Activated naive CD4-positive, alpha-beta T cell treated with anti-CD3 and anti-CD28 coated beads, Interleukin-2, amount 10 ng/mL, durations not matched to agents 7 days and 5 days (primary cell): Measurements from ENCODE around the gene FCRL6.
A peak's percentile ranks its signal among the peaks of the same experiment; 100 is the strongest.

Experiments used
- CTCF ChIA-PET: fragments of 350-600 bp; sonication (Branson Sonifier 250); formaldehyde crosslinking; loops from one replicate; lab custom pipeline; 2021; ENCODE audit warnings: antibody characterized with exemption; lab: Charles Lee
- DNase-seq: peaks from one replicate; pipeline ENCODE4 v3.0.0-alpha.2; 2020
- H3K27ac Mint-ChIP-seq: one replicate; pipeline ENCODE4 v1.8.0; 2021; ENCODE audit warnings: mild to moderate bottlenecking, moderate library complexity, mixed read lengths
- H3K27me3 Mint-ChIP-seq: one replicate; pipeline ENCODE4 v1.8.0; 2021; ENCODE audit warnings: mild to moderate bottlenecking, mixed read lengths
- H3K36me3 Mint-ChIP-seq: one replicate; pipeline ENCODE4 v1.8.0; 2021; ENCODE audit warnings: mixed read lengths
- H3K4me1 Mint-ChIP-seq: one replicate; pipeline ENCODE4 v1.8.0; 2021; ENCODE audit warnings: mixed read lengths
- H3K4me3 Mint-ChIP-seq: one replicate; pipeline ENCODE4 v1.8.0; 2021; ENCODE audit warnings: mild to moderate bottlenecking, moderate library complexity, mixed read lengths
- H3K9me3 Mint-ChIP-seq: one replicate; pipeline ENCODE4 v1.8.0; 2021; ENCODE audit warnings: mixed read lengths

Gene FCRL6

DNA sequence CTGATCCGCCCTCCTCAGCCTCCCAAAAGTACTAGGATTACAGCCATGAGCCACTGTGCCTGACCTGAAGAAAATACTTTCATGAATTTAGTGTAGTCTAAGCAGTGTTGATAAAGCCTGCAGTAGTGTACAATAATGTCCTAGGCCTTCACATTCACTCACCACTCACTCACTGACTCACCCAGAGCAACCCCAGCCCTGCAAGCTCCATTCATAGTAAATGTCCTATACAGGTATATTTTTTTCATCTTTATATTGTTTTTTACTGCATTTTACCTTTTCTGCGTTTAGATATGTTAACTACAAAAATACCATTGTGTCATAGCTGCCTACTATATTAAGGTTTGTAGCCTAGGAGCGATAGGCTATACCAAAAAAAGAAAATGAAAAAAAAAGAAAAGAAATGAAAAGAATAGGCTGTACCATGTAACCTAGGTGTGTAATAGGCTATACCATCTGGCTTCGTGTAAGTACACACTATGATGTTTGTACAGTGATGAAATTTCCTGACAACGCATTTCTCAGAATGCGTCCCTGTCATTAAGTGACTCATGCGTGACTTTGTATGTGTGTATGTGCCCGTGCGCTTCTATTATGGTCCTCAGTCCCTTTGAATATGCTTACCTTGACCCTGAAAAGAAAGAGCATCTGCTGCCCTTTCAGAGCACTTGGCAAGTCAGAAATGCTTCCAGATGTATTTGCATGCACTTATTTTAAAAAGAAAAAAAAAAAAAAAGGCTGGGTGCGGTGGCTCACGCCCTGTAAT, 15.3 kb downstream of the FCRL6 start:
- Mint-ChIP-seq H3K36me3 (no peaks in the 10 kb centered on the region), H3K4me1 (no peaks in the 10 kb centered on the region), H3K9me3 (no peaks in the 10 kb centered on the region), H3K4me3 (no peak overlapping the region), H3K27ac (no peak overlapping the region), H3K27me3 (peaks cover 61% of the 10 kb centered on the region)
- no peak for DNase-seq
- CTCF ChIA-PET = interaction anchor here (0.9 to 2.0 kb wide), 4 partner anchors 13 to 75 kb away, joined by 3 to 8 read pairs (median 4); no protein-coding TSS in a partner anchor

DNA sequence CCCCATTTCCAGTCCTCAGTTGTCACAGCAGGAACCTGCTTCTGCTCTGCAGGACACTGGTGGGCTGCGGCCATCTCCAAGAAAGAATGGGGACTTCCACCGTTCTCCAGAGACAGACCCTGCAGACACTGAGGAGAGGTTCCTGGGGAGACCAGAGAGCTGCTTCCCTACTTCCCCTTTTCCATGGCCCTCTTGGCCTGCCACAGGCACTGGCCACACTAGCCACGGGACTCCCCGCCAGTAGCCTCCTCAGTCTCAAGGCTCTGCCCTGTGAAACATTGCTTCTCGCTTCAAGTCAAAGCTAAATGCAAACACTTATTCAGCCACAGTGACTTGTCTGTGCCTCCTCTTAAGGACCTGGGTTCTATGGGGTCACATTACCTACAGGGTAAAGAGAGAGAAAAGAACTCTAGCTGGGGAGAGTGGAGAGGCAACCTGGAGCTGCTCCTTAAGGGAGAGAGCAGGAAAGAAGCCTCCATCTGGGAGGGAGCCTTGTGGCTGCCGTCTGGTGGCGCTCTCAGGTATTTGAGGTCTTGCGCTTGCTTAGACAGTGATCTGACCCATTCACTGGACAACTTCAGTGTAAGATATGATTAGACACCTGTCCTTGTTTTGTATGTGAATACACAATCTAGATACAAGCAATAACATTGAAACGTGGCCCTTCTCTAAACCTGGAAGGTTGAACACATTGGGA, 19.2 kb downstream of the FCRL6 start:
- H3K27me3 Mint-ChIP-seq = peaks cover 65% of the 10 kb centered on the region
- CTCF ChIA-PET = no interaction called here
- no peak overlapping the region for H3K27ac Mint-ChIP-seq
- DNase-seq = no peak
- H3K4me1 Mint-ChIP-seq = peaks cover 20% of the 10 kb centered on the region
- no peaks in the 10 kb centered on the region for H3K9me3 Mint-ChIP-seq
- H3K36me3 Mint-ChIP-seq = no peaks in the 10 kb centered on the region
- H3K4me3 Mint-ChIP-seq = no peak overlapping the region

DNA sequence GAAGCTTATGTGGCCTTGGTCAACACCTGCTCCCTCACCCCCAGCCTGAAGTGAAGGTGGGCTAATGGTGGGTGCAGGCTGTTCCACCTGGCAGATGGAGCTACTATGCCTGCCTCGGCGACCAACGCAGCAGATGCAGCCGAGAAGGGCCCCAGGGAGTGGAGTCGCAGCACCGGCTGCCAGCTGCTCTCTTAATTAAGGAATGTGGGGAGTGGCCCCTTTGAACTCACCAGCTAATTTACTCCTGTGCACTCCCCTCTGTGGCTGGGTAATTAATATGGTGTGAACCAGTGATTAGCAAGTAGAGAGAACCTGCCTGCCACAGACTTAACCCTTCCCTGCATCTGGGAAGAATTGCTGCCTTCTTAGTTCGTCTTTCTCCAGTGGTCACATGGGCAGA, 21.2 kb downstream of the FCRL6 start:
- H3K36me3 Mint-ChIP-seq = peaks cover 7% of the 10 kb centered on the region
- H3K27ac Mint-ChIP-seq = no peak overlapping the region
- peaks cover 41% of the 10 kb centered on the region for H3K4me1 Mint-ChIP-seq
- H3K27me3 Mint-ChIP-seq = peaks cover 60% of the 10 kb centered on the region
- no peak overlapping the region for H3K4me3 Mint-ChIP-seq
- CTCF ChIA-PET = interaction anchor here (2.4 kb wide), 1 partner anchor 24 kb away, joined by 8 read pairs; no protein-coding TSS in a partner anchor
- peaks cover 13% of the 10 kb centered on the region for H3K9me3 Mint-ChIP-seq
- DNase-seq = no peak

DNA sequence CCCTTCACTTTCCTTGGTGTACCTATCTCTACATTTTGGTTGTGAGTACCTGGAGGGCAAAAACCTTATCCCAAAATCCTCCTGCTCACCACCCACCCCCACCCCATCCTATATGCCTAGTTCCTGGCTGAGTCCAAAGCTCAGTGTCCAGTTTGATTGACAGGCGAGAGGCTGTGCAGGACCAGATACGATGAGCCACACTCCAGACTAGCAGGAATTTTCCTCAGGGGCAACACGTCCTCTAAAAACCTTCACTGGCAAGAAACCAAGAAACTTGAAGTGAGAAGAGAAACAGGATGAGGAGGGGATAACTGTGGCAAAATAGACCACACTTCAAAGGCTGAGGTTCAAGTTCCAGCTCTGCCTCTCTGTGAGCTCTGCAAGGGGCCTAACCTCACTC, 23.4 kb downstream of the FCRL6 start:
- Mint-ChIP-seq H3K4me1 (peaks cover 49% of the 10 kb centered on the region), H3K27ac (peak overlapping the region; percentile 39), H3K36me3 (peaks cover 13% of the 10 kb centered on the region), H3K4me3 (no peak overlapping the region), H3K27me3 (peaks cover 62% of the 10 kb centered on the region), H3K9me3 (peaks cover 19% of the 10 kb centered on the region)
- CTCF ChIA-PET = interaction anchor here (1.9 to 2.5 kb wide), 2 partner anchors 22 to 67 kb away, joined by 6 to 8 read pairs; partner anchors contain the start of gene FCRL6
- DNase-seq = no peak

DNA sequence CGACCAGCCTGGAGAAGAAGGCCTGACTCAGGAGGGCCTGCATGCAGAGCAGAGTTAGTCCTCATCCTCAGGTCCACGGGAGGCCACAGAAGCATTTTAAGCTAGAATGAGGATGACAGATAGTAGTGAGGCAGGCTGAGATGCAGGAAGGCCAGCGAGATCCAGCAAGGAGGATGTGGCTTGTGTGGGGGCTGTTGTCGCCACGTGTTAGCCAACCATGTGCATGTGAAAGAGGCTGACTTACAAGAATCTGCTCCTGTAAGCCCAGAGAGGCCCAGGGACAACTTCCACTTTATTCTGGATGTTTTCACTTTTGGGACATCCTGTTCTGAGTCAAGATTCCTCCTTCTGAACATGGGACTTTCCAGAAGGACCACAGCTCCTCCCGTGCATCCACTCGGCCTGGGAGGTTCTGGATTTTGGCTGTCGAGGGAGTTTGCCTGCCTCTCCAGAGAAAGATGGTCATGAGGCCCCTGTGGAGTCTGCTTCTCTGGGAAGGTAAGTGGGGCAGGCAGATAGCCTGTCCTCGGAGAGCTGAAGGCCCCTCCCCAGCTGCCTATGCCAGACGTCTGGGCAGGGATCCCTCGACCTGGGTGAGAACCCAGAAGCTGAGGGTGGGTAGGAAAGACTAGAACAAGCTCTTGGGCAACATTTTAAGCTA, 24.4 kb downstream of the FCRL6 start, which contains the start of gene SLAMF8:
TSS of gene SLAMF8 (plus strand) at position 433 of the 661 bp plus-strand sequence. CDS start at position 459, 26 bp downstream.
- peak; percentile 75 for DNase-seq
- Mint-ChIP-seq H3K27me3 (peaks cover 59% of the 10 kb centered on the region), H3K27ac (peak within 1 kb of the TSS; percentile 66), H3K4me3 (peak within 1 kb of the TSS; percentile 6), H3K9me3 (peaks cover 19% of the 10 kb centered on the region), H3K36me3 (peaks cover 13% of the 10 kb centered on the region), H3K4me1 (peaks cover 49% of the 10 kb centered on the region)
- CTCF ChIA-PET = interaction anchor here (0.9 to 2.5 kb wide), 7 partner anchors 18 to 179 kb away, joined by 3 to 8 read pairs (median 4); partner anchors contain the start of gene FCRL6

DNA sequence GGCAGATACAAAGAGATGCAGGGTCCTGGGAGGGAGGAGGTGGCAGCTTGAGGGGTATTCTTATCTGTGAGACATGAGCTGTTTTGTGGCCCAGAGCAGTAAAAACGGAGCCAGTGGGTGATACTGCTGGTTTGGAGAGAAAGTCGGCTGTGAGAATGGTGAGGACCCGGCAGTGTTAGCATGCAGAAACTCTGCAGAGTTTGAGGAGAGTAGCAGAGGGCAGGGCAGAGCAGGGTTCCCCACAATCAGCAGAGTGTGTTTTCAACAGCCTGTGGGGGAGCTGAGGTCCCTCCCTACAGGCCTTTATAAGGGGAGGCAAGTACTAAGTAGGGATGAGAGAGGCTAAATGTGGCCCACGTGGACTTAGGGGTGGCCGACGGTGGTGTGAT, 24.9 kb downstream of the FCRL6 start:
- CTCF ChIA-PET = interaction anchor here (0.6 to 2.5 kb wide), 10 partner anchors 18 to 179 kb away, joined by 3 to 8 read pairs (median 4); partner anchors contain the start of gene FCRL6
- Mint-ChIP-seq H3K27ac (peak overlapping the region; percentile 66), H3K27me3 (peaks cover 55% of the 10 kb centered on the region), H3K9me3 (peaks cover 19% of the 10 kb centered on the region), H3K4me1 (peaks cover 49% of the 10 kb centered on the region), H3K36me3 (peaks cover 13% of the 10 kb centered on the region), H3K4me3 (no peak overlapping the region)
- no peak for DNase-seq

DNA sequence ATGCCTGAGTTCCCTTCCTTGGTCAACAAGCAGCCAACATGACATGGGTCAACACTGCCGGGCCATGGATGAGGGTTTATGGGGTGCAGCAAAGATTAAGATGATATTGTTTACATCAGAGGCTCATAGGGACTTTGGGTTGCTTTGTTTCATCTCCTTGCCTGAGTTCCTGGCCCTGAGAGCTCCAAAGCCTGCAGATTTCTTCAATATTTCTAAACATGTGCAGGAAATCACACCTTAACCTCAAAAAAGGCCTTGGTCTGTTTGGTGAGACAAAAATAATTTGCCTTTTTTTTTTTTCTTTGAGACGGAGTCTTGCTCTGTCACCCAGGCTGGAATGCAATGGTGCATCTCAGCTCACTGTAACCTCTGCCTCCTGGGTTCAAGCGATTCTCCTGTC, 25.4 kb downstream of the FCRL6 start:
- DNase-seq = no peak
- Mint-ChIP-seq H3K27ac (peak overlapping the region; percentile 53), H3K4me1 (peaks cover 49% of the 10 kb centered on the region), H3K36me3 (peaks cover 13% of the 10 kb centered on the region), H3K27me3 (peaks cover 51% of the 10 kb centered on the region), H3K9me3 (peaks cover 19% of the 10 kb centered on the region), H3K4me3 (no peak overlapping the region)
- CTCF ChIA-PET = interaction anchor here (0.6 to 2.5 kb wide), 8 partner anchors 17 to 67 kb away, joined by 3 to 8 read pairs (median 4); partner anchors contain the start of gene FCRL6

DNA sequence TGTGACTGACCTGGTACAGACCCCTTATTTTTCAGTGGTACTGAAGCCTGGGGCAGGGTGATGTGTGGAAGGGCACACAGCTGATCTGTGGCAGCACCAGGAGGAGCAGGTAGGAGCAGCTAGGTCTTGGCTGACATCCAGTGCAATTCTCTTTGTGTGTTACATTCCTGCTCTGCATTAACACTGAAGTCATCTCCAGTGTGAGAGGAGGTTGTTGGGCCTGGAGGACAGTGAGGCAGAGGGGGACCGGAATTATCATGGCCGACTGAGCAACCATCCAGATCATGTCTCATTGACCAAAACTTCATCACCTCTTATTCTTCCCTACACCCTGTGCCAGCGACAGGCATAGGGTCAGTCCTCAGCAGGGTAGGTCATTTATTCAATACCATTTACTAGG, 26.0 kb downstream of the FCRL6 start:
- Mint-ChIP-seq H3K27me3 (peaks cover 44% of the 10 kb centered on the region), H3K4me3 (no peak overlapping the region), H3K4me1 (peaks cover 49% of the 10 kb centered on the region), H3K27ac (no peak overlapping the region), H3K9me3 (peaks cover 19% of the 10 kb centered on the region), H3K36me3 (peaks cover 13% of the 10 kb centered on the region)
- CTCF ChIA-PET = interaction anchor here (1.0 to 2.5 kb wide), 4 partner anchors 25 to 59 kb away, joined by 4 to 8 read pairs (median 6); partner anchors contain the start of gene FCRL6
- DNase-seq = no peak

DNA sequence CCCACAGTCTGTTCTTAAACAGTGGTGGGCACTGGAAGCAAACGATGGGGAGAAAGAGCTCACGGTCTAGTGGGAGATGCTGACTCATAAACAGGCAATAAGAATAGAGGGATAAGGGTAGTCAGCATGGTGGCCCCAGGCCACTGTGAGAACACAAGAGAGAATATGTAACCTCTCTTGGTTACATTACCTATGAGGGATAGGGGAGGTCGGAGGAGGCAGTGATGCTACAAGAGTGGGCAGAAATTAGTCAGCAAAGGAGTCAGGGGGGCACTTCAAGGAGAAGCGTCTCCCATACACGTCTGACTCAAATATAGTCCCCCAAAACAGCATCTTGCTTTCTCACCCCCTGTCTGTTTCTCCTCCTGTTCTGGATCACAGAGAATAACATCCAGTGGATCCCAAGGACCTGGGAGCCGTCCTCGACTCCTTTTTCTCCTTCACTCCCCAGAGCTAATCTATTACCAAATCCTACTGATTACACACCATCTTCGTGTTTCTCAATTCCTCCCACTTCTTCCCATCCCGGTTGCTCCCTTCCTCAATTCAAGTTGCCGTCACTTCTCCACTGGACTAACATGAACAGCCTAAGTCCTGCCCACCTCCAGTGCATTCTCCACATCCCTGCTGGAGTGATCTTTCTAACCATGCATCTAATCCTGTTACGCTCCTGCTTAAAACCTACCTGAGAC, 26.6 kb downstream of the FCRL6 start:
- DNase-seq = no peak
- Mint-ChIP-seq H3K4me3 (no peak overlapping the region), H3K36me3 (peaks cover 13% of the 10 kb centered on the region), H3K4me1 (peaks cover 49% of the 10 kb centered on the region), H3K27ac (no peak overlapping the region), H3K9me3 (peaks cover 19% of the 10 kb centered on the region), H3K27me3 (peaks cover 39% of the 10 kb centered on the region)
- CTCF ChIA-PET = interaction anchor here (1.3 to 1.8 kb wide), 2 partner anchors 30 kb away, joined by 5 to 11 read pairs; no protein-coding TSS in a partner anchor

DNA sequence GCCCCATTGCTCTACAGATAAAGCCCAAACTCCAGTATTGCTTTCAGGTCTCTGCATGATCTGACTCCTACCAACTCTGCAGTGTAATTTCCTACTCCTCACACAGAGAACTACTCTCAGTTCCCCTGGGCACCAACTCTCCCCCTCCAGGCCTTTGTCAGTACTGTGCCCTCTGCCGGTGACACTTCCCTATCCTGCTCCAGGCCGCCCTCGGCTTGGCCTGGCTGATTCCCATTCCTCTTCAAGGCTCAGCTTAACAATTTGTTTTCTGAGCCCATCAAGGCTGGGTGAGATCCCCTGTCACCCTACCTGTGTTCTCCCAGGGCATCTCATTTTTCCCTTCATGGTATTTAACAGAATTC, 27.1 kb downstream of the FCRL6 start:
- Mint-ChIP-seq H3K4me1 (peaks cover 48% of the 10 kb centered on the region), H3K27me3 (peaks cover 34% of the 10 kb centered on the region), H3K9me3 (peaks cover 19% of the 10 kb centered on the region), H3K4me3 (no peak overlapping the region), H3K36me3 (peaks cover 13% of the 10 kb centered on the region), H3K27ac (no peak overlapping the region)
- CTCF ChIA-PET = interaction anchor here (0.9 to 1.8 kb wide), 2 partner anchors 26 to 30 kb away, joined by 3 to 11 read pairs; no protein-coding TSS in a partner anchor
- DNase-seq = no peak

DNA sequence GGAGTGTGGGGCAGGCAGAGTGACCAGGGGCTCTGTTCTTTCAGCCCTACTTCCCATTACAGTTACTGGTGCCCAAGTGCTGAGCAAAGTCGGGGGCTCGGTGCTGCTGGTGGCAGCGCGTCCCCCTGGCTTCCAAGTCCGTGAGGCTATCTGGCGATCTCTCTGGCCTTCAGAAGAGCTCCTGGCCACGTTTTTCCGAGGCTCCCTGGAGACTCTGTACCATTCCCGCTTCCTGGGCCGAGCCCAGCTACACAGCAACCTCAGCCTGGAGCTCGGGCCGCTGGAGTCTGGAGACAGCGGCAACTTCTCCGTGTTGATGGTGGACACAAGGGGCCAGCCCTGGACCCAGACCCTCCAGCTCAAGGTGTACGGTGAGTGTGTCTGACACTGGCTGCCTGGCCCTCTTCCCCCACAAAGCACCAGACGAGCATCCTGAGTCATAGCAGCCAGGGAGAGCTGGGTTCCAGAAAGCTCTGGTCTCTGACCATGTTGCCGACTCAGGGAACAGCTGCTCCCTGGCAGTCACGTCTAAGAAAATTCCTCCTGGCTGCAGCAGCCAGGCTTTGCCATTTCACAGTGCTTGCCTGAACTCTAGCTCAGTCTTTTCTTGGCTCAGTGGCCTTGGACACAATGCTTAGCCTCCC, 27.8 kb downstream of the FCRL6 start:
- peaks cover 13% of the 10 kb centered on the region for H3K36me3 Mint-ChIP-seq
- H3K9me3 Mint-ChIP-seq = peaks cover 19% of the 10 kb centered on the region
- no peak for DNase-seq
- peaks cover 27% of the 10 kb centered on the region for H3K27me3 Mint-ChIP-seq
- H3K27ac Mint-ChIP-seq = no peak overlapping the region
- peaks cover 43% of the 10 kb centered on the region for H3K4me1 Mint-ChIP-seq
- CTCF ChIA-PET = interaction anchor here (0.9 to 2.4 kb wide), 4 partner anchors 21 to 62 kb away, joined by 3 to 11 read pairs (median 6); no protein-coding TSS in a partner anchor
- no peak overlapping the region for H3K4me3 Mint-ChIP-seq

DNA sequence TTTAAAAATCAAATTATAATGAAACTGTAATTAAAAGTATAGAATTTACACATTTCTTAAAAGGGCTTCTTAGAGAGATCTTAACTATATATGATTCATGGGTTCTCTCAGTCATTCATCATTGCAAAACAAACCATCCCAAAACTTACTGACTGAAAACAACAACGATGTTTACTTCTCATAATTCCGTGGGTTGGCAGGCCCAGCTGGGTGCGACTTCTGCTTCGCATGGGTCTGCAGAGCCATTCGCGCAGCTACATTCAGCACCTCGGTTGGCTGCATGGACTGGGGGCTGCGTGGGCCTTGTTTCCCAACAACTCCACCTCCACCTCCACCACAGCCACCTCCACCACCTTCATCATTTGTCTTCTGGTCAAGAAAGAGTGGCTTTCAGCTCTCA, 28.6 kb downstream of the FCRL6 start:
- Mint-ChIP-seq H3K36me3 (peaks cover 13% of the 10 kb centered on the region), H3K27ac (no peak overlapping the region), H3K4me3 (no peak overlapping the region), H3K4me1 (peaks cover 35% of the 10 kb centered on the region), H3K9me3 (peaks cover 19% of the 10 kb centered on the region), H3K27me3 (peaks cover 23% of the 10 kb centered on the region)
- no peak for DNase-seq
- CTCF ChIA-PET = interaction anchor here (1.1 to 2.4 kb wide), 5 partner anchors 20 to 61 kb away, joined by 3 to 11 read pairs (median 8); no protein-coding TSS in a partner anchor
